HepG2 (cell line): ENCODE measurements around the gene UBE2M. TPM values are rescaled to one million over a fixed set of nuclear protein-coding genes. Genes with fewer than 3 reads are reported as not detected.

Source experiments
- ARID4A ChIP-seq: sonication (generic); formaldehyde crosslinking; IDR thresholded peaks from 2 replicates; pipeline ENCODE4 v1.5.0; 2020; ENCODE audit warnings: mild to moderate bottlenecking, missing genetic modification reagents, borderline replicate concordance
- CHD2 ChIP-seq: IDR thresholded peaks from 2 replicates; pipeline ENCODE4 v1.6.1; 2011; ENCODE audit warnings: low read depth, low read length, improper control_type of control experiment
- ELF4 ChIP-seq: sonication (generic); formaldehyde crosslinking; IDR thresholded peaks from 2 replicates; pipeline ENCODE4 v1.5.0; 2020; ENCODE audit warnings: missing genetic modification reagents, mild to moderate bottlenecking, moderate library complexity, borderline replicate concordance
- HDAC2 ChIP-seq: sonication (generic); formaldehyde crosslinking; IDR thresholded peaks from 2 replicates; pipeline ENCODE4 v1.4.0; 2020; ENCODE audit warnings: missing genetic modification reagents
- HNRNPK ChIP-seq: fragments of 200-400 bp; formaldehyde crosslinking; IDR thresholded peaks from 2 replicates; pipeline ENCODE4 v1.6.1; 2018; ENCODE audit warnings: low read length, low read depth, moderate library complexity, mild to moderate bottlenecking; ENCODE audit not compliant: poor library complexity, severe bottlenecking
- KDM5A ChIP-seq: fragments of 200-600 bp; sonication (generic); IDR thresholded peaks from 2 replicates; pipeline ENCODE4 v1.7.0; 2018; ENCODE audit warnings: antibody characterized with exemption, mild to moderate bottlenecking, low read length, borderline replicate concordance
- NBN ChIP-seq: fragments of 450-650 bp; conservative IDR thresholded peaks from 2 replicates; pipeline ENCODE4 v1.6.1; 2017
- PBX3 ChIP-seq: sonication (generic); formaldehyde crosslinking; IDR thresholded peaks from 2 replicates; pipeline ENCODE4 v1.8.1; 2023; ENCODE audit warnings: missing genetic modification reagents, inconsistent platforms, borderline replicate concordance
- RARA ChIP-seq: IDR thresholded peaks from 2 replicates; pipeline ENCODE4 v1.6.1; 2016; ENCODE audit warnings: missing genetic modification reagents, missing compliant biosample characterization
- SIX4 ChIP-seq: sonication (generic); formaldehyde crosslinking; IDR thresholded peaks from 2 replicates; pipeline ENCODE4 v1.4.0; 2020; ENCODE audit warnings: missing genetic modification reagents
- STAT5B ChIP-seq: sonication (generic); formaldehyde crosslinking; IDR thresholded peaks from 2 replicates; pipeline ENCODE4 v1.4.0; 2020; ENCODE audit warnings: missing genetic modification reagents
- TAF15 ChIP-seq: fragments of 200-400 bp; formaldehyde crosslinking; IDR thresholded peaks from one replicate; pipeline ENCODE4 v1.6.1; 2018; ENCODE audit warnings: mild to moderate bottlenecking, low read depth, low read length; ENCODE audit not compliant: poor library complexity, severe bottlenecking
- TARDBP ChIP-seq: sonication (generic); formaldehyde crosslinking; IDR thresholded peaks from 2 replicates; pipeline ENCODE4 v1.8.0; 2022; ENCODE audit warnings: mild to moderate bottlenecking, missing genetic modification reagents
- TCF7 ChIP-seq: sonication (generic); IDR thresholded peaks from 2 replicates; pipeline ENCODE4 v1.6.1; 2016; ENCODE audit warnings: antibody characterized with exemption, low read depth
- TFAP4 ChIP-seq: sonication (generic); IDR thresholded peaks from 2 replicates; pipeline ENCODE4 v1.6.1; 2016; ENCODE audit warnings: low read depth, borderline replicate concordance
- THAP7 ChIP-seq: sonication (generic); formaldehyde crosslinking; IDR thresholded peaks from 2 replicates; pipeline ENCODE4 v1.8.1; 2023; ENCODE audit warnings: mild to moderate bottlenecking, missing genetic modification reagents
- ZNF180 ChIP-seq: sonication (generic); formaldehyde crosslinking; IDR thresholded peaks from 2 replicates; pipeline ENCODE4 v1.4.0; 2020; ENCODE audit warnings: low read depth, missing genetic modification reagents, borderline replicate concordance
- ZNF451 ChIP-seq: sonication (generic); formaldehyde crosslinking; IDR thresholded peaks from 2 replicates; pipeline ENCODE4 v1.5.0; 2020; ENCODE audit warnings: mild to moderate bottlenecking, missing genetic modification reagents
- ZNF501 ChIP-seq: sonication (generic); formaldehyde crosslinking; IDR thresholded peaks from 2 replicates; pipeline ENCODE4 v1.5.1; 2020; ENCODE audit warnings: mild to moderate bottlenecking, moderate library complexity, missing genetic modification reagents
- ZNF776 ChIP-seq: sonication (generic); formaldehyde crosslinking; IDR thresholded peaks from 2 replicates; pipeline ENCODE4 v1.4.0; 2020; ENCODE audit warnings: mild to moderate bottlenecking, missing genetic modification reagents
- ZZZ3 ChIP-seq: sonication (generic); formaldehyde crosslinking; IDR thresholded peaks from 2 replicates; pipeline ENCODE4 v1.4.0; 2020; ENCODE audit warnings: missing genetic modification reagents, mild to moderate bottlenecking, borderline replicate concordance
- polyA plus RNA-seq, 8 experiments: library from polyadenylated mRNA; depleted of rRNA in 3 of 8; stranded (reverse) in 7 of 8; unstranded in 1 of 8; fragments of >200 nt; fragmentation: Illumina TruSeq in 4 of 8; extraction: Trizol in 4 of 8; gene quantifications; 2 replicates each; pipeline versions ENCODE4 v1.2.1 to v1.2.3, GENCODE V29; 2011 to 2016; ENCODE audit warnings: low read depth in 4 of 8, missing spikeins in 1 of 8, mixed read lengths in 1 of 8; ENCODE audit not compliant: insufficient read depth in 1 of 8
- total RNA-seq, 5 experiments: library from RNA; depleted of rRNA; stranded (reverse); fragments of >200 nt; fragmentation: Illumina TruSeq; extraction: Trizol; gene quantifications; 2 replicates each; pipeline ENCODE4 v1.2.3, GENCODE V29; 2016; ENCODE audit warnings: low read depth in 1 of 5

The UBE2M gene
- total and polyA plus RNA-seq, 2 of the 13 experiments (the other 11 are each of a cell fraction or from before 2014, with no cell fraction given): 36.2 to 50.3 TPM

- TF ChIP-seq STAT5B: no peak
- TF ChIP-seq NBN: no peak
- peak; percentile 11; the same call in 1 of the 2 replicates for TF ChIP-seq TFAP4
- TF ChIP-seq RARA (CRISPR knock-in tag): peak; percentile 41; the same call in 1 of the 2 replicates
- peak; percentile 91 for TF ChIP-seq HNRNPK
- TF ChIP-seq TARDBP (CRISPR knock-in tag): peak; percentile 61
- 0 out of 2 replicates have a peak, but pooled peaks have one; percentile 41 for TF ChIP-seq CHD2
- peak; percentile 62; the same call in 1 of the 2 replicates for TF ChIP-seq HDAC2 (CRISPR knock-in tag)
- 0 out of 2 replicates have a peak, but pooled peaks have one; percentile 42 for TF ChIP-seq ZNF501 (CRISPR knock-in tag)
- no peak for TF ChIP-seq KDM5A
- 0 out of 2 replicates have a peak, but pooled peaks have one; percentile 37 for TF ChIP-seq SIX4 (CRISPR knock-in tag)
- TF ChIP-seq ZZZ3: peak; percentile 89
- no peak for TF ChIP-seq PBX3 (CRISPR knock-in tag)
- TF ChIP-seq TAF15: no peak
- peak; percentile 89 for TF ChIP-seq ARID4A (CRISPR knock-in tag)
- TF ChIP-seq THAP7 (CRISPR knock-in tag): no peak
- TF ChIP-seq TCF7: no peak
- peak; percentile 66; the same call in 1 of the 2 replicates for TF ChIP-seq ZNF776 (CRISPR knock-in tag)
- no peak for TF ChIP-seq ELF4 (CRISPR knock-in tag)
- peak; percentile 86 for TF ChIP-seq ZNF451 (CRISPR knock-in tag)
- 0 out of 2 replicates have a peak, but pooled peaks have one; percentile 47 for TF ChIP-seq ZNF180
Measured at GRCh38 chr19:58513694-58514563, 44.5 kb downstream of the UBE2M start (continued).
